Measurements from ENCODE around the gene MAP6. TPM values are rescaled to one million over a fixed set of nuclear protein-coding genes. Genes with fewer than 3 reads are reported as not detected.
"Not testable (repeated sequence)": the region's sequence is repeated elsewhere in the genome, so short reads cannot be mapped to it uniquely, and the experiment has no call there.

Gene MAP6
- total RNA-seq, 1 experiment from 2014 or later = not detected

- no peak for TF ChIP-seq EZH2 (IDR thresholded peaks at IDR 0.05; ENCODE audit: low read depth)
- TF ChIP-seq, protein P1, sequence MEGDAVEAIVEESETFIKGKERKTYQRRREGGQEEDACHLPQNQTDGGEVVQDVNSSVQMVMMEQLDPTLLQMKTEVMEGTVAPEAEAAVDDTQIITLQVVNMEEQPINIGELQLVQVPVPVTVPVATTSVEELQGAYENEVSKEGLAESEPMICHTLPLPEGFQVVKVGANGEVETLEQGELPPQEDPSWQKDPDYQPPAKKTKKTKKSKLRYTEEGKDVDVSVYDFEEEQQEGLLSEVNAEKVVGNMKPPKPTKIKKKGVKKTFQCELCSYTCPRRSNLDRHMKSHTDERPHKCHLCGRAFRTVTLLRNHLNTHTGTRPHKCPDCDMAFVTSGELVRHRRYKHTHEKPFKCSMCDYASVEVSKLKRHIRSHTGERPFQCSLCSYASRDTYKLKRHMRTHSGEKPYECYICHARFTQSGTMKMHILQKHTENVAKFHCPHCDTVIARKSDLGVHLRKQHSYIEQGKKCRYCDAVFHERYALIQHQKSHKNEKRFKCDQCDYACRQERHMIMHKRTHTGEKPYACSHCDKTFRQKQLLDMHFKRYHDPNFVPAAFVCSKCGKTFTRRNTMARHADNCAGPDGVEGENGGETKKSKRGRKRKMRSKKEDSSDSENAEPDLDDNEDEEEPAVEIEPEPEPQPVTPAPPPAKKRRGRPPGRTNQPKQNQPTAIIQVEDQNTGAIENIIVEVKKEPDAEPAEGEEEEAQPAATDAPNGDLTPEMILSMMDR (conservative IDR thresholded peaks at IDR 0.05) = no peak
- no TSS peak for BruUV-seq (replicated peaks)
- Histone ChIP-seq H2AFZ (no peak overlapping the region), H3K27me3 (ENCODE audit: insufficient read depth, low read depth) (no peaks in the 10 kb centered on the region), H3K27ac (no peak overlapping the region), H3K4me2 (peak overlapping the region; percentile 37), H3K4me1 (replicated peaks; ENCODE audit: insufficient read depth) (peaks cover 18% of the 10 kb centered on the region), H3F3A (ENCODE audit: insufficient read depth, low read depth) (peaks cover 17% of the 10 kb centered on the region), H3K79me2 (ENCODE audit: low read depth) (no peaks in the 10 kb centered on the region), H3K36me3 (ENCODE audit: low read depth) (no peaks in the 10 kb centered on the region), H4K20me1 (ENCODE audit: insufficient read depth) (no peaks in the 10 kb centered on the region), H3K9me2 (ENCODE audit: insufficient read depth) (no peaks in the 10 kb centered on the region), H3K4me3 (no peak overlapping the region), H3K9me3 (ENCODE audit: insufficient read depth, low read depth) (no peaks in the 10 kb centered on the region)
- peak; percentile 20 to 69 for DNase-seq
- intact Hi-C loops (cut with micrococcal nuclease; ENCODE audit: unreplicated experiment) = no loop called here
- ChIA-PET POLR2A (ENCODE audit: unreplicated experiment) (interaction anchor here (0.7 kb wide), 1 partner anchor 135 kb away, joined by 3 read pairs; no protein-coding TSS in a partner anchor), CTCF (interaction anchor here (0.6 to 0.8 kb wide), 3 partner anchors 121 to 199 kb away, joined by 3 to 8 read pairs (median 3); no protein-coding TSS in a partner anchor)
Measured at GRCh38 chr11:75697906-75698581, 29.2 kb upstream of the MAP6 start.

DNA sequence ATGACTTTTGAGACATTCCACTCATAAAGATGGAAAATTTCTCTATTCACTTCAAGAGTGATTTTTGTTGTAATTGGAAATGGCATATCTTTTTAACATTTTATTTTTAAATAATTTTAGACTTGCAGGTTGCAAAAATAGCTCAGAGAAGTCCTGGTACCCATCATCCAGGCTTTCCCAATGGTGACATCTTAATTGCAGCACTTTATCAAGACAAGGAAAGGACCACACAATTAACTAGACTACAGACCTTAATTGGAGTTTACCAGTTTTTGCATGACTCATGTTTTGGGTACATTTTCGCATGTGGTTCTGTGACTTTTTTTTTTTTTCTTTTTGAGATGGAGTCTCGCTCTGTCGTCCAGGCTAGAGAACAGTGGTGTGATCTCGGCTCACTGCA, 23.0 kb upstream of the MAP6 start:
- no peaks in the 10 kb centered on the region for H3K36me3 ChIP-seq (ENCODE audit: low read depth)
- POLR2A ChIA-PET (ENCODE audit: unreplicated experiment) = no interaction called here
- H3K4me1 ChIP-seq (replicated peaks; ENCODE audit: insufficient read depth) = peaks cover 12% of the 10 kb centered on the region
- H3K9me3 ChIP-seq (ENCODE audit: insufficient read depth, low read depth) = no peaks in the 10 kb centered on the region
- 0 out of 2 replicates have a peak, but pooled peaks cover 4% of the 10 kb centered on the region for H3K9me2 ChIP-seq (ENCODE audit: insufficient read depth)
- H3K4me3 ChIP-seq = no peak overlapping the region
- DNase-seq = no peak
- H3K27me3 ChIP-seq (ENCODE audit: insufficient read depth, low read depth) = no peaks in the 10 kb centered on the region
- no peaks in the 10 kb centered on the region for H3K79me2 ChIP-seq (ENCODE audit: low read depth)
- H3K4me2 ChIP-seq = no peak overlapping the region
- BruUV-seq (replicated peaks) = no TSS peak
- intact Hi-C loops (cut with micrococcal nuclease; ENCODE audit: unreplicated experiment) = no loop called here
- H3F3A ChIP-seq (ENCODE audit: insufficient read depth, low read depth) = no peaks in the 10 kb centered on the region; the same call in 1 of the 2 replicates
- no peak overlapping the region for H2AFZ ChIP-seq
- H3K27ac ChIP-seq = no peak overlapping the region
- TF ChIP-seq, protein P1 (conservative IDR thresholded peaks at IDR 0.05) = no peak
- no peaks in the 10 kb centered on the region for H4K20me1 ChIP-seq (ENCODE audit: insufficient read depth)
- CTCF ChIA-PET = no interaction called here

- Histone ChIP-seq H3K79me2 (ENCODE audit: low read depth) (no peaks in the 10 kb centered on the region), H3K4me1 (replicated peaks; ENCODE audit: insufficient read depth) (peaks cover 12% of the 10 kb centered on the region), H3K9me2 (ENCODE audit: insufficient read depth) (0 out of 2 replicates have a peak, but pooled peaks cover 4% of the 10 kb centered on the region), H2AFZ (no peak overlapping the region), H3K4me3 (no peak overlapping the region), H4K20me1 (ENCODE audit: insufficient read depth) (no peaks in the 10 kb centered on the region), H3F3A (ENCODE audit: insufficient read depth, low read depth) (no peaks in the 10 kb centered on the region; the same call in 1 of the 2 replicates), H3K4me2 (0 out of 2 replicates have a peak overlapping the region, but pooled peaks have one; percentile 2), H3K27me3 (ENCODE audit: insufficient read depth, low read depth) (0 out of 2 replicates have a peak, but pooled peaks cover 4% of the 10 kb centered on the region), H3K27ac (no peak overlapping the region), H3K9me3 (ENCODE audit: insufficient read depth, low read depth) (peaks cover 5% of the 10 kb centered on the region; the same call in 1 of the 2 replicates), H3K36me3 (ENCODE audit: low read depth) (no peaks in the 10 kb centered on the region)
- ChIA-PET POLR2A (ENCODE audit: unreplicated experiment) (no interaction called here), CTCF (no interaction called here)
- no TSS peak for BruUV-seq (replicated peaks)
- peak in 1 of 2 experiments; percentile 47 for DNase-seq
- intact Hi-C loops (cut with micrococcal nuclease; ENCODE audit: unreplicated experiment) = no loop called here
- no peak for TF ChIP-seq EZH2 (IDR thresholded peaks at IDR 0.05; ENCODE audit: low read depth)
- TF ChIP-seq, protein P1 (conservative IDR thresholded peaks at IDR 0.05) = no peak
Measured at GRCh38 chr11:75689863-75690609, 21.2 kb upstream of the MAP6 start.

GRCh38 chr11:75683856-75684255, 15.0 kb upstream of the MAP6 start:
- H3K4me2 ChIP-seq; CTCF ChIA-PET; DNase-seq; H3F3A ChIP-seq (ENCODE audit: insufficient read depth, low read depth); H3K9me2 ChIP-seq (ENCODE audit: insufficient read depth); H3K4me1 ChIP-seq (replicated peaks; ENCODE audit: insufficient read depth); BruUV-seq (replicated peaks); H3K36me3 ChIP-seq (ENCODE audit: low read depth); intact Hi-C loops (cut with micrococcal nuclease; ENCODE audit: unreplicated experiment); H4K20me1 ChIP-seq (ENCODE audit: insufficient read depth); H2AFZ ChIP-seq; H3K9me3 ChIP-seq (ENCODE audit: insufficient read depth, low read depth); H3K27ac ChIP-seq; H3K4me3 ChIP-seq; H3K79me2 ChIP-seq (ENCODE audit: low read depth): not testable (repeated sequence)
- POLR2A ChIA-PET (ENCODE audit: unreplicated experiment) = interaction anchor here (0.6 kb wide), 1 partner anchor 296 kb away, joined by 4 read pairs; no protein-coding TSS in a partner anchor
- H3K27me3 ChIP-seq (ENCODE audit: insufficient read depth, low read depth) = peaks cover 24% of the 10 kb centered on the region; the same call in 1 of the 2 replicates

All from PC-9 (cell line).